Dermis microvascular lymphatic vessel endothelial cell (primary cell): ENCODE measurements around the gene UBL4A. TPM values are rescaled to one million over a fixed set of nuclear protein-coding genes. Genes with fewer than 3 reads are reported as not detected.

Experiments used
- DNase-seq, 2 donors: peaks; one replicate each; pipeline versions ENCODE4 v3.0.0 to v3.0.0-alpha.2; 2010; ENCODE audit warnings: low read depth in 2 of 2
- total RNA-seq: library from RNA; depleted of rRNA; stranded (reverse); fragments of >200 nt; gene quantifications from 2 replicates; pipeline ENCODE4 v1.2.1, GENCODE V29; 2014

UBL4A gene
- total RNA-seq, result 29.8 and 38.1 TPM in 2 replicates

GRCh38 chrX:154486396-154487207 lies at the start of gene UBL4A:
UBL4A (minus strand) TSS chrX:154486615; CDS start chrX:154486584, 31 bp downstream.
- DNase-seq, result peak; percentile 16 to 54

DNA sequence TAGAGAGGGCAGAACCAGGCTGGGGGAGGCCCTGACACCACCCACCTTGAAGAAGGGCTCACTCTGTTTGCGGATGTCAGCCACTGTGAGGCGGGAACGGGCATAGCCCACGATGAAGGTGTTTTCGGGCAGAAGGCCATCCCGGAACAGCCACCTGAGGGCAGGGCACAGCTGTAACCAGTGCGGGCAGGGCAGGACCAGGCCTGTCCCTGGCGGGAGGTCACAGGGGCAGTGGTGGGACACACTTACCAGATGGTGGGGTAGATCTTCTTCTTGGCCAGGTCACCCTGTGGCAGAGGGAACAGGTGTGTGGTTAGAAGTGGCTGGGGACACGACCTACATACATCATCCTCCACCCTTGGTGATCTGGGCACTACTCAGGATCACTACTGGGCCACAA lies 49.5 kb upstream of the UBL4A start:
- DNase-seq, result no peak

DNA sequence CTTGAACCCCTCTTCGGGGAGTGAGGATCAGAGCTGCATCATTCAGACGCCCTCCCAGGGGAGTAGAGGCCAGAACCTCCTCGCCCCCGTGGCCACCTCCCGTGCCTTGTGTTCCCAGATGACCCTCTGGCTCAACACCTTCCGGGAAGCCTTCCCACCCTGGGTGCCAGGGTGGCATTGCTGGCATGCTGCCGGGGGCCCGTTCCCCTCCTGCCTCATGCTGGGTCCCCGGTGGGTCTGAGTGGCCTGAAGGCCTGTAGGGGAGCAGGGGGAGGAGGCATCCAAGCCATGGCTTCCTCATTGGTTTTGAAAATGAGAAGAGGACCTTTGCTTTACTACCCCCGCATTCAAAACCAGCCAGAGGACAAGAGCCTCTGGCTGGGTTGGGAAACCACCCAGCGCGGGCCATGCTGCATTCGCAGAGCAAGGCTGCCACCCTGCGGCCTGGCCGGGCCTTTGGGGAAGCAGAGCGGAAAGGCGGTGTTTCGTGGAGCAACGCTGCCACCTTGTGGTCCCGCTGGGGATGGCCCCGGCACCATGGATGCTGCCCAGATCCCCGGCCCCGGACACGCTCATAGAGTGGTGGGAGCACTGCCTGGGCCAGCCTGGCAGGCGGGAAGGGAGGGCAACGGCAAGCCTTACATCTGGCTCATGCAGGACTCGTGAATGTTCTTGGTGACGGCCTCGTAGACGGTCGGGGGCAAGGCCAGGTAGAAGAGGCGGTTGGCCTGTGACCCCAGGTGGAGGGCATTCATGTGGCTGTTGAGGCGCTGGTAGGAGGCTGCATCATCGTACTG lies 48.3 kb upstream of the UBL4A start:
- DNase-seq, result peak; percentile 69 to 74

DNA sequence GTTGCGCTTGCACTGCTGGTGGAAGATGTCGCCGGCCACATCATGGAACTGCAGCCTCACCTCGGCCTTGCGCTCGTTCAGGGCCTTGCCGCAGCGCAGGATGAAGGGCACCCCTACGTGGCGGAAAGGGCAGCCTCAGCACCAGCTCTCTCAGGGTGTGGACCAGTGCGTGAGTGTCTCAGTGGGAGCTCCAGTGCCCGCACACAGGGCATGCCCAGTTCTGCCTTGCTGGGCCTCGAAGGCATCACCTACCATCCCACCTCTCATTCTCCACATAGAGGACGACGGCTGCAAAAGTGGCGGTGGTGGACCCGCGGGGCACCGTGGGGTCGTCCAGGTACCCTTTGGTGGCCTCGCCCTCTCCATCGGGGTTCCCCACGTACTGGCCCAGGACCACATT lies 46.3 kb upstream of the UBL4A start:
- no peak for DNase-seq

- DNase-seq, result peak in 1 of 2 donors; percentile 32
Measured at GRCh38 chrX:154531626-154532025, 45.2 kb upstream of the UBL4A start.

GRCh38 chrX:154530286-154530685 lies 43.9 kb upstream of the UBL4A start:
- no peak for DNase-seq

GRCh38 chrX:154529206-154529612 lies 42.8 kb upstream of the UBL4A start:
- DNase-seq, result no peak

- peak in 1 of 2 donors; percentile 68 for DNase-seq
Measured at GRCh38 chrX:154526901-154527675, 40.7 kb upstream of the UBL4A start.

- no peak for DNase-seq
Measured at GRCh38 chrX:154525606-154526490, 39.4 kb upstream of the UBL4A start.

- no peak for DNase-seq
Measured at GRCh38 chrX:154519389-154519788, 33.0 kb upstream of the UBL4A start.

DNA sequence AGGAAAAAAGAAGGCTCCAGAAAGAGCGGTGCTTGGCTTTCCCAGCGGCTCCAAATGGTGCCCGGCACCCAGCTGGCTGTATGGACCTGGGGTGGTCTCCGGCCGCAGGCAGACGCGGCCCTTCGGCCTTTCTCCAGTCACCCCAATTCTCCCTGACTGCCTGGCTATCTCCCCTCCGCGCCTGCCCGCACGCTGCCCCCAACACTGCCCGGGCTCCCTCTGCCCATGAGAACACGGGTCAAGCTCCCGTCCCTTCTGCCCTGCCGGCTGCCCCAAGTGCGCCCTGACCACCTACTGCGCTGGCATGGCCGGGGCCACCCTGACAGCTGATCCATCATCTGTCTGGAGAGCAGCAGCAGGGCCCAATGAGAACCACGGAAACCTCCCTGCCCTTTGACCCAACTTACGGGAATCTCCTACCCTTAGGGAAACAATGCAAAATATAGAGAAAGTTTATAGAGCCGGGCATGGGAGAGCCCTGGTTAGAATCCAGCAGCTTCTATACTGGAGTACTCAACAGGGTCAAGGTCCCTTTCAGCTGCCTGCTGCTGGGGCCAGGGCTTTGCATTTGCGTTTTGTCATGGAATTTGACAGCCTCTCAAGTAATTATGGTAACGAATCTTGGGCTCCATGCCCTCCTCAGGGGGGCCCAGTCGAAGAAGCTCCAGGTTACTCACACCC lies 30.8 kb upstream of the UBL4A start:
- no peak for DNase-seq

DNA sequence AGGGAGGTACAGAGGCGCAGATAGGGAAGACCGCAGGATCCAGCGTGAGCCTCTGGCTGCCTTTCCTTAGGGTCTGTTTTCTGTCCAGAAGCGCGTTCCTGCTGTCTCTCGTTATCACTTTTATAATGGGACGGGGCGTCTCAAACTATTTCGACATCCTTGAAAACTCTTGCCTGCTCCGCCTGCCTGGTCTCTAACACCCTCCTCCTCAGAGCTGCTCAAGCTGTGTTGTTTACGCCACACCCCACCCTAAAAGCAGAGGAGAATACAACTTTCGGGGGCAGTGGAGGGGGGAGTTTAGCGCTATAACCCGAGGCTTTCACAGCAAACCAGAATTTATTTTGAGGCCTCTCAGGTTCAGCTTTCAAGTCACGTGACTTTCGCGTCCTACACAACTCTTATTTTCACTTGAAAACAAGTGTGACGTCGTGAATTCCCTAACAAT lies 30.3 kb upstream of the UBL4A start:
- peak; percentile 57 to 79 for DNase-seq

DNA sequence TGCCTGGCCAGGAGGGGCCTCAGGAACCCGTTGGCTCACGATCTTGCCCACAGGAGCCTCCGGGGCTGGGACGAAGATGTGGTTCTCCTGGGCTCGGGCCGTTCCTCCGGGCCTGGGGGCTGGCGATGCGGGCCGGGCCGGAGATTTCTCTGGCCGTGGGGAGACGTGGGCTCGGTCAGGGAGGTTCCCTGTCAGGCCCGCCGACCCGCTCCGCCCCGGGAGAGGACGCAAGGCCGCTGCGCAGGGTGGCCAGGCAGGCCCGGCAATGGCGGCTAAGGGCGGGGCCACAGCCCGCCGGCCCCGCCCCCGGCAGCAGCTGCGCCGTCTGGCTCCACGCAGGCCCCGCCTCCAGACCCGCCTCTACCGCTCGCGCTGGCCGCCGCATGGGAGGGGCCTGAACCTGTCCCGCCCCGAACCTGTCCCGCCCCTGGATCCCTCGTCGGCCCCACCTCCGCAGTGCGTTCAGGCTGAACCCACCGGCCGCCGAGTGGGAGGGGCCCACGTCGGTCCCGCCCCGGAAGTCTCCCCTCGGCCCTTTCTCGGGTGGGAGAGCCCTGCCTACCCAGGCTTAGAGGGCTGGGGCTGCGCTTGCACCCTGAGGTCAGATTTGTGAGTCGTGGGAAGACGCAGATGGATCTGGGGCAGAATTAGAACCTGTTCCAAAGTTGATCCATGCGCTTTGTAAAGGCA lies 29.7 kb upstream of the UBL4A start, which contains the start of gene FAM3A:
Gene FAM3A (minus strand): TSS at position 267 of the 690 bp plus-strand sequence. CDS start 460 bp downstream, outside the sequence.
- peak; percentile 77 to 92 for DNase-seq

DNA sequence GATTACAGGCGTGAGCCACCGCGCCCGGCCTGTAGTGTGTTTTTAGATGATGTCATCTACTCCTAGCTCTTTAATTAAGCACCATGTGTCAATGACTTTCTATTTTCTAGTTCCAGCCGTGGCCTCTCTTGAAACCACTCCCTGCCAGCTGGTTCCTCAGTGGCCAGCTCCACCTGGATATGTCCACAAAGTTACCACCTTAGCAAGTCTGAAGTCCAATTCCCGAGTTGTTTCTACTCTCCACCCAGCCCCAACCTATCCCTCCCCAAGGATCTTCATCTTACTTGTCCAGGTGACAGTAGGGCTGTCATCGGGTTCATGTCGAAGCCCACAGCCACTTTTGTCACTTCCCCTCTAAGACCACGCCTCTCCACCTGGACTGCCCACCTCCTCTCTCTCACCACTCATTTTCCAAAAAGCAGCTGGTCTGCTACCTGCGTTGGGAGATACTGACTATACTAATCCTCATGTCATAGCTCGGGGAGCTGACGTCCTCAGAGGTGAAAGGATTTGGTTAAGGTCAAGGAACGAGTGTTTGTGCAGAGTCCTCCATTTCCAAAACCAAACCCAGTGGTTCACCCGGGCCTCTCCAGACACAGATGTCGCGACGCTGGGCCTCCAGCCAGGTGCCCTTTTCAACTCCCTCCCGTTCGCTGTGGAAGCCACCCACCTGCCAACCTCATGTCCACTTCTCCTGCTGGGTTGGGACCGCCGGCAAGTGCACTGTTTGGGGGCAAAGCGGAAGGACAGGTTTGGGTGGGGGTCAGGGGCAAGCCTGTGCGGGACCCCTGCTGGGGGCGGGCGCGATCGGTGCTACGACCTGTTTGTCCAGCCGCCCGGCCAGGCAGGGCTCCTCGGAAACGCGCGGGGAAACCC lies 28.9 kb upstream of the UBL4A start:
- DNase-seq, result peak in 1 of 2 donors; percentile 9

DNA sequence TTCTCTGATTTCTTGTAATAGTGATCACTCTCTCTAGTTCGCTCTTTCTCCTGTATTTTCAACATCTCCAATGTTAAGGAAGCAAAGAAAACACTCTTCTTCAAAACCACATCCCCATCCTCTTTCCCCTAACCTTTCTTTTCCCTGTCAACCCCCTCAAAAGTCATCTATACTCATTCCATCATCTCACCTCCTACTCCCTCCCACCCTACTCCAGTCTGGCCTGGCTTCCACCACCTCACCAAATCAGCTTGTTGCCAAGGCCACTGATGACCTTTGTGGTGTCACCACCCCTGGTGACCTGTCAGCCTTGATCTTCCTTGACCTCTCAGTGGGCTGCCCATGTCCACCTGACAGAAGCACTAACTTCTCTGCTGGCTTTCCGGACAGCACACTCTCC lies 27.3 kb upstream of the UBL4A start:
- DNase-seq, result no peak

DNA sequence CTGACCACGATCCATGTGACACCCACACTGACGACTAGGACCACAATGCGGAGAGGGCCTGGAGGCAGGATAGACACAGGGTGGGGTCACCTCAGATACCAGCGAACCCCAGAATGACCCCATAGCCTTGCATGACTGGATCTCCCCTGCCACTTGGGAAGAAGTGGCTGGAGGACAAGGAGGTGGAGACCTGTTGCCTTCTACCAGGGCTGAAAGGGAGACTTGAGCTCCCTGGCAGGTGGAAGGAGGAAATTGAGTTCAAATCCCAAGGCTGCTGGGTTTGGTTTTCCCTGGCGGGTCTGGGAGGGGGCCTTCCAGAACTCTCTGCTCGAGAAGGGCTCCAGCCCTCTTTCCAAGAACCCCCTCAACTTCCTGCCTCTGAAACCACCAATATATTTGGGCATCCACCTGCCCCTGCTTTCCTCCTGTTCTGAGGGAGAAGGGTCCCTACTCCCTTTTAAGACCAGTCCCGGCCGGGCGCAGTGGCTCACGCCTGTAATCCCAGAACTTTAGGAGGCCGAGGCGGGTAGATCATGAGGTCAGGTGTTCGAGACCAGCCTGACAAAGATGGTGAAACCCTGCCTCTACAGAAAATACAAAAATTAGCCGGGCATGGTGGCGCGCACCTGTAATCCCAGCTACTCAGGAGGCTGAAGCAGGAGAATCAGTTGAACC lies 26.6 kb upstream of the UBL4A start:
- DNase-seq, result no peak

DNA sequence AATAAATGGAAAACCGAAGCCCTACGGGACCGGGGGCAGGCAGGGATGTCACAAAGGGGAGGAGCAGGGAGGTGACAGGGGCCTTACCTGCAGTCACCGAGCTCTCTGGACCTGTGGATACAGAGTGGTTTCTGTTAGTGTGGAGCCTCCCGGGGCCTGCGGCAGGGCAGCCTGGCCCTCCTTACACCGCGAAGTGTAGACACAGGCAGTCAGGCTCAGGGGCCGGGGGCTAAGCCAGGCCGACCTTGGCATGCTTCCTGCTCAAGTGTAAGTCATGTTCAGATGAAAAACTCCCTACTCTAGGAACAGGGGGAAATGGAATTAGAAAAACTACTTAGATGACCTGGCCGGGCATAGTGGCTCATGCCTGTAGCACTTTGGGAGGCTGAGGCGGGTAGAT lies 25.3 kb upstream of the UBL4A start:
- no peak for DNase-seq

- no peak for DNase-seq
Measured at GRCh38 chrX:154509455-154509854, 23.0 kb upstream of the UBL4A start.
